Measurements from ENCODE around the gene MYO18B.

Gene MYO18B

GRCh38 chr22:25940479-25940878 is 198.5 kb downstream of the MYO18B start:
- no peak overlapping the region for H3K27ac ChIP-seq (replicated peaks)
- TF ChIP-seq SPI1 (IDR thresholded peaks at IDR 0.05; ENCODE audit: borderline replicate concordance, low read depth), result no peak
- TF ChIP-seq, protein P1, sequence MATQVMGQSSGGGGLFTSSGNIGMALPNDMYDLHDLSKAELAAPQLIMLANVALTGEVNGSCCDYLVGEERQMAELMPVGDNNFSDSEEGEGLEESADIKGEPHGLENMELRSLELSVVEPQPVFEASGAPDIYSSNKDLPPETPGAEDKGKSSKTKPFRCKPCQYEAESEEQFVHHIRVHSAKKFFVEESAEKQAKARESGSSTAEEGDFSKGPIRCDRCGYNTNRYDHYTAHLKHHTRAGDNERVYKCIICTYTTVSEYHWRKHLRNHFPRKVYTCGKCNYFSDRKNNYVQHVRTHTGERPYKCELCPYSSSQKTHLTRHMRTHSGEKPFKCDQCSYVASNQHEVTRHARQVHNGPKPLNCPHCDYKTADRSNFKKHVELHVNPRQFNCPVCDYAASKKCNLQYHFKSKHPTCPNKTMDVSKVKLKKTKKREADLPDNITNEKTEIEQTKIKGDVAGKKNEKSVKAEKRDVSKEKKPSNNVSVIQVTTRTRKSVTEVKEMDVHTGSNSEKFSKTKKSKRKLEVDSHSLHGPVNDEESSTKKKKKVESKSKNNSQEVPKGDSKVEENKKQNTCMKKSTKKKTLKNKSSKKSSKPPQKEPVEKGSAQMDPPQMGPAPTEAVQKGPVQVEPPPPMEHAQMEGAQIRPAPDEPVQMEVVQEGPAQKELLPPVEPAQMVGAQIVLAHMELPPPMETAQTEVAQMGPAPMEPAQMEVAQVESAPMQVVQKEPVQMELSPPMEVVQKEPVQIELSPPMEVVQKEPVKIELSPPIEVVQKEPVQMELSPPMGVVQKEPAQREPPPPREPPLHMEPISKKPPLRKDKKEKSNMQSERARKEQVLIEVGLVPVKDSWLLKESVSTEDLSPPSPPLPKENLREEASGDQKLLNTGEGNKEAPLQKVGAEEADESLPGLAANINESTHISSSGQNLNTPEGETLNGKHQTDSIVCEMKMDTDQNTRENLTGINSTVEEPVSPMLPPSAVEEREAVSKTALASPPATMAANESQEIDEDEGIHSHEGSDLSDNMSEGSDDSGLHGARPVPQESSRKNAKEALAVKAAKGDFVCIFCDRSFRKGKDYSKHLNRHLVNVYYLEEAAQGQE (IDR thresholded peaks at IDR 0.05; ENCODE audit: insufficient replicate concordance, low read depth), result no peak
- TF ChIP-seq, protein P2, sequence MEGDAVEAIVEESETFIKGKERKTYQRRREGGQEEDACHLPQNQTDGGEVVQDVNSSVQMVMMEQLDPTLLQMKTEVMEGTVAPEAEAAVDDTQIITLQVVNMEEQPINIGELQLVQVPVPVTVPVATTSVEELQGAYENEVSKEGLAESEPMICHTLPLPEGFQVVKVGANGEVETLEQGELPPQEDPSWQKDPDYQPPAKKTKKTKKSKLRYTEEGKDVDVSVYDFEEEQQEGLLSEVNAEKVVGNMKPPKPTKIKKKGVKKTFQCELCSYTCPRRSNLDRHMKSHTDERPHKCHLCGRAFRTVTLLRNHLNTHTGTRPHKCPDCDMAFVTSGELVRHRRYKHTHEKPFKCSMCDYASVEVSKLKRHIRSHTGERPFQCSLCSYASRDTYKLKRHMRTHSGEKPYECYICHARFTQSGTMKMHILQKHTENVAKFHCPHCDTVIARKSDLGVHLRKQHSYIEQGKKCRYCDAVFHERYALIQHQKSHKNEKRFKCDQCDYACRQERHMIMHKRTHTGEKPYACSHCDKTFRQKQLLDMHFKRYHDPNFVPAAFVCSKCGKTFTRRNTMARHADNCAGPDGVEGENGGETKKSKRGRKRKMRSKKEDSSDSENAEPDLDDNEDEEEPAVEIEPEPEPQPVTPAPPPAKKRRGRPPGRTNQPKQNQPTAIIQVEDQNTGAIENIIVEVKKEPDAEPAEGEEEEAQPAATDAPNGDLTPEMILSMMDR (IDR thresholded peaks at IDR 0.05; ENCODE audit: insufficient read depth, low read length), result no peak
- no peak for TF ChIP-seq GABPA (IDR thresholded peaks at IDR 0.05; ENCODE audit: low read depth)
- no peak for TF ChIP-seq POLR2AphosphoS5 (IDR thresholded peaks at IDR 0.05; ENCODE audit: low read depth)
- no peaks in the 10 kb centered on the region for H3K27me3 ChIP-seq (ENCODE audit: insufficient read depth, poor library complexity, severe bottlenecking)
- no peak for DNase-seq (ENCODE audit: low read depth in 1 of 2, low spot score in 1 of 2)
- no peak overlapping the region for H3K4me3 ChIP-seq (replicated peaks; ENCODE audit: insufficient read depth, low read length)

DNA sequence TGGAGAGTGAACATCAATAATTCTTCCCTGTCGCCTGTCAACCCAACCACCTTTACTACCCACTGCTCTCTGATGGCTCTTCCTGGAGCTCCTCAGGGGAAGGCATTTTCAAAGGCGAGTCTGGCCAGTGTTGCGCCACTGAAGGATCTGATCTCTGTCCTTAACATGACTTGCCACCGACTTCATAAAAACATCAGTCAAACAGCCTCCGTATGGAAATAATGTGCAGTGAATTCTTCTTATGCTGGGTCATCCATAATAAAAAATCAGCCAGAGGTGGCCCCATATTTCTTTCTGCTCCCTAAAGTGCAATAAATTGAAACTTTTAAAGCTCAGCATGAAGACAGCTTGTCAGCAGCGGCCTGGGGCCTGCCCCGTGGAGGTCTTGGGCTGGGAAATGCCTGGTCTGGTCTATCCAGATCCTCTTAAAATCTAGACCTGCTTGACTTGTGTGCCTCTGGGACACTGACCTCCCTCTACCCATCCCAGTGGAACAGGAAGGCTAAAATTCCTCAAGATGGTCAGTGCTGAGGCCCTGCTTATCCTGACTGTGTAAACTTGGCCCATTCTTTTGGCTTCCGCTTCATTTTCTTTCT is 199.5 kb downstream of the MYO18B start:
- no peak for DNase-seq (ENCODE audit: low read depth in 1 of 2, low spot score in 1 of 2)
- no peaks in the 10 kb centered on the region for H3K27me3 ChIP-seq (ENCODE audit: insufficient read depth, poor library complexity, severe bottlenecking)
- H3K27ac ChIP-seq (replicated peaks), result no peak overlapping the region
- H3K4me3 ChIP-seq (replicated peaks; ENCODE audit: insufficient read depth, low read length), result no peak overlapping the region
- TF ChIP-seq, protein P2 (IDR thresholded peaks at IDR 0.05; ENCODE audit: insufficient read depth, low read length), result no peak
- TF ChIP-seq POLR2AphosphoS5 (IDR thresholded peaks at IDR 0.05; ENCODE audit: low read depth) (no peak), GABPA (IDR thresholded peaks at IDR 0.05; ENCODE audit: low read depth) (no peak)
- TF ChIP-seq, protein P1 (IDR thresholded peaks at IDR 0.05; ENCODE audit: insufficient replicate concordance, low read depth), result no peak

DNA sequence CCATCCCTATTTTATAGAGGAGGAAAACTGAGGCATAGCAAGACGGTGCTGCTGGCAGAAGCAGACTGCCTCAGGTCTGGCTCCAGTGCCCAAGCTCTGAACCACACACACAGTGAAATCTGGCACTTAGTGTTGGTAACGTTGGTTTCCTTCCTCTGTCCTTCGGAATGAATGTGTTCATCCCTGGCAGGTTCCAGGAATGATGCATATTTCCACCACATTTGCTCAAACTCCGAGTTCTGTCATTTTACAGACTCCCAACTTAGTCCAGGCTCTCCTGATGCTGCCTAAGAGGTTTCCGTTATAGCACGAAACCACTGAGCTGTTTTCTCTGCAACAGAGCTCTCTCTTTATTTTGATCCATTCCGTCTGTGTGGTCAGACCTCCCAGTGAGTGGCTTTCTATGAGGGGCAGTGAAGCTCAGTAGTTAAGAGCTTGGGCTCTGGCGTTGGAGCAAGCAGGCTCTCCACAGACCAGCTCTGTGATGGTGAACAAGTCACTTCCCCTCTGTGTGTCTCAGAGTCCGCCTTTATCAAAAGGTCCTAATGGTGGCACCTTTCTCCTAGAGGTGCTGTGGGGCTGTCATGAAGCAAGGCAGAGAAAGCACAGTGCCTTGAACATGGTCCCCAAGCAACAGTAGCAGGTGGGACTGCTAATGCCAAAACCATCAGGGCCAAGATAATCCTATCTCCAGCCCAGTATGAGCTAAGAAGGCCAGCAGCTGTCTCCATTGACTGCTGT is 200.3 kb downstream of the MYO18B start:
- TF ChIP-seq, protein P1 (IDR thresholded peaks at IDR 0.05; ENCODE audit: insufficient replicate concordance, low read depth), result no peak
- no peak for TF ChIP-seq GABPA (IDR thresholded peaks at IDR 0.05; ENCODE audit: low read depth)
- TF ChIP-seq, protein P2 (IDR thresholded peaks at IDR 0.05; ENCODE audit: insufficient read depth, low read length), result no peak
- no peak for TF ChIP-seq SPI1 (IDR thresholded peaks at IDR 0.05; ENCODE audit: borderline replicate concordance, low read depth)
- TF ChIP-seq POLR2AphosphoS5 (IDR thresholded peaks at IDR 0.05; ENCODE audit: low read depth), result no peak
- Histone ChIP-seq H3K27ac (replicated peaks) (no peak overlapping the region), H3K4me3 (replicated peaks; ENCODE audit: insufficient read depth, low read length) (no peak overlapping the region), H3K27me3 (ENCODE audit: insufficient read depth, poor library complexity, severe bottlenecking) (no peaks in the 10 kb centered on the region)
- no peak for DNase-seq (ENCODE audit: low read depth in 1 of 2, low spot score in 1 of 2)
